Neutrophil (primary cell): ENCODE measurements around the gene FAM167B.
"Not testable (repeated sequence)": the region's sequence is repeated elsewhere in the genome, so short reads cannot be mapped to it uniquely, and the experiment has no call there.

Source experiments
- H3K27ac ChIP-seq: fragments of 200-600 bp; sonication (generic); 2 replicates; pipeline ENCODE4 v1.5.1; 2016; ENCODE audit warnings: mild to moderate bottlenecking, moderate library complexity
- H3K27me3 ChIP-seq: fragments of 200-600 bp; sonication (generic); 2 replicates; pipeline ENCODE4 v1.6.0; 2016; ENCODE audit warnings: mild to moderate bottlenecking
- H3K36me3 ChIP-seq: fragments of 200-600 bp; sonication (generic); 2 replicates; pipeline ENCODE4 v1.5.1; 2017
- H3K4me1 ChIP-seq, 2 experiments: fragments of 200-600 bp in 1 of 2; sonication (generic) in 1 of 2; 1 replicate in 1 of 2; 2 replicates in 1 of 2; pipeline versions ENCODE4 v1.5.1 to v1.6.1; 2013 to 2016; ENCODE audit warnings: low read depth in 1 of 2, low read length in 1 of 2, mild to moderate bottlenecking in 1 of 2, moderate library complexity in 1 of 2; ENCODE audit not compliant: control insufficient read depth in 1 of 2, insufficient read depth in 1 of 2
- H3K4me3 ChIP-seq, 2 experiments: fragments of 200-600 bp in 1 of 2; sonication (generic) in 1 of 2; 1 replicate in 1 of 2; 2 replicates in 1 of 2; pipeline ENCODE4 v1.5.1; 2013 to 2016; ENCODE audit warnings: low read depth in 1 of 2, low read length in 1 of 2, mild to moderate bottlenecking in 1 of 2, moderate library complexity in 1 of 2
- H3K9me3 ChIP-seq: fragments of 200-600 bp; sonication (generic); 2 replicates; pipeline ENCODE4 v1.5.1; 2016
- TF ChIP-seq, protein P1 (sequence below): fragments of 200-600 bp; sonication (generic); IDR thresholded peaks from 2 replicates; pipeline ENCODE4 v1.5.1; 2016; ENCODE audit warnings: antibody characterized with exemption

The FAM167B gene

GRCh38 chr1:32276032-32276782 is 29.2 kb downstream of the FAM167B start:
- H3K36me3 ChIP-seq = no peaks in the 10 kb centered on the region
- no peak overlapping the region for H3K4me3 ChIP-seq
- no peaks in the 10 kb centered on the region for H3K4me1 ChIP-seq
- H3K27ac ChIP-seq = no peak overlapping the region
- no peaks in the 10 kb centered on the region for H3K9me3 ChIP-seq
- peaks cover 61% of the 10 kb centered on the region for H3K27me3 ChIP-seq
- TF ChIP-seq, protein P1, sequence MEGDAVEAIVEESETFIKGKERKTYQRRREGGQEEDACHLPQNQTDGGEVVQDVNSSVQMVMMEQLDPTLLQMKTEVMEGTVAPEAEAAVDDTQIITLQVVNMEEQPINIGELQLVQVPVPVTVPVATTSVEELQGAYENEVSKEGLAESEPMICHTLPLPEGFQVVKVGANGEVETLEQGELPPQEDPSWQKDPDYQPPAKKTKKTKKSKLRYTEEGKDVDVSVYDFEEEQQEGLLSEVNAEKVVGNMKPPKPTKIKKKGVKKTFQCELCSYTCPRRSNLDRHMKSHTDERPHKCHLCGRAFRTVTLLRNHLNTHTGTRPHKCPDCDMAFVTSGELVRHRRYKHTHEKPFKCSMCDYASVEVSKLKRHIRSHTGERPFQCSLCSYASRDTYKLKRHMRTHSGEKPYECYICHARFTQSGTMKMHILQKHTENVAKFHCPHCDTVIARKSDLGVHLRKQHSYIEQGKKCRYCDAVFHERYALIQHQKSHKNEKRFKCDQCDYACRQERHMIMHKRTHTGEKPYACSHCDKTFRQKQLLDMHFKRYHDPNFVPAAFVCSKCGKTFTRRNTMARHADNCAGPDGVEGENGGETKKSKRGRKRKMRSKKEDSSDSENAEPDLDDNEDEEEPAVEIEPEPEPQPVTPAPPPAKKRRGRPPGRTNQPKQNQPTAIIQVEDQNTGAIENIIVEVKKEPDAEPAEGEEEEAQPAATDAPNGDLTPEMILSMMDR = no peak

GRCh38 chr1:32284777-32285176 is 37.8 kb downstream of the FAM167B start:
- not testable (repeated sequence) for H3K36me3 ChIP-seq, H3K4me1 ChIP-seq, H3K4me3 ChIP-seq, H3K27ac ChIP-seq, H3K9me3 ChIP-seq, H3K27me3 ChIP-seq

DNA sequence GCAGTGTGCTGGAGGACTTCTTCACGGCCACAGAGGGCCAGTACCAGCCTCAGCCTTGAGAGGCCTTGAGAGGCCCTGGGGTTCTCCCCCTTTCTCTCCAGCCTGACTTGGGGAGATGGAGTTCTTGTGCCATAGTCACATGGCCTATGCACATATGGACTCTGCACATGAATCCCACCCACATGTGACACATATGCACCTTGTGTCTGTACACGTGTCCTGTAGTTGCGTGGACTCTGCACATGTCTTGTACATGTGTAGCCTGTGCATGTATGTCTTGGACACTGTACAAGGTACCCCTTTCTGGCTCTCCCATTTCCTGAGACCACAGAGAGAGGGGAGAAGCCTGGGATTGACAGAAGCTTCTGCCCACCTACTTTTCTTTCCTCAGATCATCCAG is 38.6 kb downstream of the FAM167B start:
- Histone ChIP-seq H3K4me1 (no peaks in the 10 kb centered on the region), H3K27me3 (no peaks in the 10 kb centered on the region), H3K9me3 (no peaks in the 10 kb centered on the region), H3K36me3 (no peaks in the 10 kb centered on the region), H3K27ac (no peak overlapping the region), H3K4me3 (no peak overlapping the region)
- TF ChIP-seq, protein P1 = no peak

GRCh38 chr1:32286763-32287162 is 39.7 kb downstream of the FAM167B start:
- no peak overlapping the region for H3K27ac ChIP-seq
- TF ChIP-seq, protein P1 = no peak
- H3K36me3 ChIP-seq = no peaks in the 10 kb centered on the region
- H3K9me3 ChIP-seq = no peaks in the 10 kb centered on the region
- peaks cover 3 to 7% of the 10 kb centered on the region in 2 experiments for H3K4me1 ChIP-seq
- H3K27me3 ChIP-seq = no peaks in the 10 kb centered on the region
- H3K4me3 ChIP-seq = no peak overlapping the region

DNA sequence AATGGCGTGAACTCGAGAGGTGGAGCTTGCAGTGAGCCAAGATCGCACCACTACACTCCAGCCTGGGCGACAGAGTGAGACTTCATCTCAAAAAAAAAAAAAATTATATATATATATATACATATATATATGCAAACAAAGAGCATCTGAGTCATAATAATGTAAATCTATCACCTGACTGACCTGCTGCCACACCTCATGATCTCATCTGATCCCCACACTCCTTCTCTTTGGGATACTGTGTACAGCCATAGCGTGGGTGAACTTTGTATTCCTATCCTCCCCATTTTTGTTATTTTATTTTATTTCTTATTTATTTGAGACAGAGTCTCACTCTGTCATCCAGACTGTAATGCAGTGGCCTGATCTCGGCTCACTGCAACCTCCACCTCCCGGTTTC is 42.2 kb downstream of the FAM167B start:
- Histone ChIP-seq H3K27me3 (no peaks in the 10 kb centered on the region), H3K4me3 (no peak overlapping the region), H3K27ac (no peak overlapping the region), H3K9me3 (no peaks in the 10 kb centered on the region), H3K4me1 (peaks cover 17 to 18% of the 10 kb centered on the region in 2 experiments), H3K36me3 (no peaks in the 10 kb centered on the region)
- TF ChIP-seq, protein P1 = no peak

DNA sequence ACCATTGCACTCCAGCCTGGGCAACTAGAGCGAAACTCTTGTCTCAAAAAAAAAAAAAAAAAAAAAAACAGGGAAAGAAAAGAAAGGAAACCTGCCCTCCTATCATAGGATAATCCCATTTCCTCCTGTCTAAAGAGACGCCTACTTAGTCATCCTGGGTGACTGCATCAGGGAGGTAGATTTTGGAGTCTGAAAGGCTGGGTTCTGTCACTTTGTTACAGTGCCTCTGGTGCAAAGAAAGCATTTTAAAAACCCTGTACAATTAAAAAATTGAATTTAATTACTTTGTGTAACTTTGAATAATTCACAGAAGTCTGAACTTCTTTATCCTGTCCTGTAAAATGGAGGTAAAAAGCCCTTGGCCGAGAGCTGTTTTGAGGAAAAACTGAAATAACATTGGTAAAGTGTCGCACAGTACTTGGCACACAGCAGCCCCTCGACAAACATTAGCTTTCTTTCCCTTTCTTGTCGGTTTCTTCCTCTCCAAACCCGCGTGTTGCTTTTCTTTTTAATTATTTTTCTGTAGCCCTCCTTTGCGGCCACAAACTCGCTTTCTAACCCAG is 44.2 kb downstream of the FAM167B start:
- Histone ChIP-seq H3K4me1 (peaks cover 17 to 18% of the 10 kb centered on the region in 2 experiments), H3K27ac (peak overlapping the region; percentile 82), H3K4me3 (peak overlapping the region; percentile 65 to 90), H3K36me3 (no peaks in the 10 kb centered on the region), H3K27me3 (no peaks in the 10 kb centered on the region), H3K9me3 (no peaks in the 10 kb centered on the region)
- TF ChIP-seq, protein P1 = no peak
